ENCODE results near the gene GLIS2.

GLIS2 gene

DNA sequence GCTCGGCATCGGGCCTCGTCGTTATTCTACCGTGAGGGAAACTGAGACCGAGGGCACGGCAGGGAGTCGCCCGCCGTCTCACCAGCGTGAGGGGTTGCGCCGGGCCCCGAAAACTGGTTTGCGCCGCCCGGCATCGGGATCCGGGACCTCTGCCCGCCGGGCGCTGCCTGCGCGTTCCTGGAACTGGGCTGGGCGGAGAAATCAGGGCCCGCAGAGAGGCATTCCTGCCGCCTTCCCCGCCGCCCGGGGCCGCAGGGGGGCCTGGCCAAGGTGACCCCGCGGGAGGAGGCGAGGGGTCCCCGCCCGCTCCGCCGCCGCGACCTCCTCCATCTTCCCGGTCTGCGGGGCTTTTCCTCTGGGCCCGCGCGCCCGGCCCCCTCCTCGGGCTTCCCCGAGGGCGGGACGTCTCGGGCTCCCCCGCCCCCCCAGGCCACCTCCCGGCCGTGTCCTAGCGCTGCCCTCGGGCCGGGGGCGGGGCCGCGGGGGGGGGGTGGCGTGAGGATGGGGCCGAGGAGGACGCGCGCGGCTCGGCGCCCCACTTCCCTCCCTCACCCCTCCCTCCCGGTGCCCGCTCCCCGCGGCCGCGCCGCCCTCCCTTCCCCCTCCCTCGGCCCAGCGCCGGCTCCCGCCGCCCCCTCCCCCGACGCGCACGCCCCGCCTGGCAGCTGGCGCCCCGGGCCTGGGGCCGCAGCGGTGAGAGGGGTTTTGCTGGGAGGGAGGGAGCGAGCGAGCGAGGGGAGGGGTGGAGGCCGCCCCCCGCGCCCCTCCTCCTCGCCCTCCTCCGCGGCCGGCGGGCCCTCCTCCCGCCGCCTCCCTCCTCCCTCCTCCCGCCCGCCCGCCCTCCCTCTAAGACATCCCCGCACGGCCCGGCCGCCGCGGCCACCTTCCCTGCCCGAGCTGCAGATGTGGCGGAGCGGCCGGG lies at the start of gene GLIS2:
Gene GLIS2, plus strand, starts transcription at position 882 of the 922 bp plus-strand sequence. CDS start 16,214 bp downstream, outside the sequence.
- no peak for DNase-seq

DNA sequence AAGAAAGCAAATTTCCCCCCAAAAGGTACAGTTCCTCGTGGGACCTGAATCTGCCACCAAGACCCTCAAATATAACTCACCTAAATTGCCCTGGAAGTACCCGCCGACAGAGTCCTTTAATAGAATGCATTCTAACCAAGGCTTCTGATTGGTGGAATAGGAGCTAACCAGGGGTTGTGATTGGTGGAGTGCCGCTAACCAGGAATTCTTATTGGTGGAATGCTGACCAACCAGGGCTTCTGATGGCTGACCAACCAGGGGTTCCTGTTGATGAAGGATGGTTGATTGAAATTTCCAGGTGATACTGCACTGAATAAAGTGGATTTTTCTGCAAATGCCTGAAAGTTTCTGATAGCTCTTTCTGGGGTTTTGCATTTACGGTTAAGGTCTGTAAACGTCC lies 49.5 kb upstream of the GLIS2 start:
- DNase-seq: no peak

DNA sequence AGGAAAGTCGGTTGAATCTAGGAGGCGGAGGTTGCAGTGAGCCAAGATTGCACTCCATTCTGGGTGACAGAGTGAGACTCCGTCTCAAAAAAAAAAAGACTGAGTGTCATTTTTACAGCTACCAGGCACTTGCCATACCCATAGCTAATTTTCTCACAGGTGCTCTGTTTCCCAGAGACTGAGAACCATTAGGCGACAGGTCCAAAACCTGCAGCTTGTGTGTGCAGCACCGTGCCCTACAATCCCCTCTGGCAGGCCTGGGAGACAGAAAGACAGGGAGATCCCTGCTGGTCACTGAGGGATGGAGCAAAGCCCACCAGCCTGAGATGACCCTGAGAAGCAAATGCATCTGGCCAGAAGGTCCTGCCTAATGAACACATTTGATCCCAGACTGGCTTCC lies 45.8 kb upstream of the GLIS2 start:
- DNase-seq: no peak

DNA sequence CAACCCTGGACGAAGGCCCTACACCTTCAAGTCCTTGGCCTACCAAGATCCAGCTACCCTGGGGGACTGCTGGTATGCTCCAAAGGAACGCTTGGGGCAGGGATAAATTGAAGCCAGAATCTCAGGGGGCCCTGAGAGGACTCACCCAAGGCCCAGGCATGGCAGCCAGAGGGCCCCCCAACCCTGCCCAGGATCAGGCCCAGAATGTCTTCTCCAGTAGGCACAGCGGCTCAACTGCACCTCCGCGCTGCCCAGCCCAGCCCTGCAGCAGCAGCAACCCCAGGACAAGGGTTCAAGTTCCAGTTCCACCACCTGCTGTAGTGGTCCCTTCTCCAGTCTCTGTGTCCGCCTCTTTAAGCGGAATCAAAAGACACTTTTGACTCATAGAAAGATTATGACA lies 45.3 kb upstream of the GLIS2 start:
- no peak for DNase-seq

DNA sequence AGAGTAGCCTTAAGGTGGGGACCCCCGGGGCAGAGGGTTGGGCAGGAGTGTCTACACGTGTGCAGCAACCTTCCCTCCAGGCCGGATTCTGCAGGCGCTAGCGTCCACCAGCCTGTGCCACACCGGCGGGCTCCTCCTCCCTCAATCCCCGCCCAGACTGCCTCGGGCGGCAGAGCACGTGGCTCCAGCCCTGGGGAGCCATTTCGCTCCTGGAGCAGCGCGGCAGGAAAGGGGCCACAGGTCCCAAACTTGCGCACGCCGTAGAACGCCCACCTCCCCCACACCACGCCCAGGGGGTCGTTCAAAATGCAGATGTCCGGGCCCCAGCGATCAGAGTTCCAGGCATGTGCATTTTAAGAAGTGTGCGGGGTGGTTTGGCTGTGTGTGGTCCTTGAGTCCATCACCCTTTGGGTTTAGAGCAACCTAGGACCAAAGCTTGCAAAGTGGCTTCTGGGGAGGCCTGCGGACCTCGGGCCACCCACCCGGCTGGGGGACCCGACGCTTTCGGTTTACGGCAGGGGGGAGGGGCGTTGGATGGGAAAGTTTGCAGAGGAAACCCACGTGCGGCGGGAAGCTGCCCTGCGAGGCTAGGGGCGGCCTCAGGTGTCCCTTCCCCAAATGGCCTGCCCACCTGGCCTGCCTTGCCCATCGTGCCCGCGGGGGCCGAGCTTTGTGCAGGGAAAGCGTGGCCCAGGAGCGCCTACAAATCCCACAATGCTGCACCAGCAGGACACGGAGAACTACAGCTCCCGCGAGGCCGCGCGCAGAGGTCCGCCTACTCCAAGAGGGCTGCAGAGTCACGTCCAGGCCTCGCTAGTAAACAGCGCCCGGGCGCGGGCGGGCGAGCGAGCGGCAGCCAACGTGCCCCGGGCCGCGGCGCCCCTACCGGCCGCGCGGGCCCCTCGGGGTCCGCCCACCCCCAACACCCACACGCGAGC lies 44.4 kb upstream of the GLIS2 start:
- DNase-seq: peak; percentile 91

DNA sequence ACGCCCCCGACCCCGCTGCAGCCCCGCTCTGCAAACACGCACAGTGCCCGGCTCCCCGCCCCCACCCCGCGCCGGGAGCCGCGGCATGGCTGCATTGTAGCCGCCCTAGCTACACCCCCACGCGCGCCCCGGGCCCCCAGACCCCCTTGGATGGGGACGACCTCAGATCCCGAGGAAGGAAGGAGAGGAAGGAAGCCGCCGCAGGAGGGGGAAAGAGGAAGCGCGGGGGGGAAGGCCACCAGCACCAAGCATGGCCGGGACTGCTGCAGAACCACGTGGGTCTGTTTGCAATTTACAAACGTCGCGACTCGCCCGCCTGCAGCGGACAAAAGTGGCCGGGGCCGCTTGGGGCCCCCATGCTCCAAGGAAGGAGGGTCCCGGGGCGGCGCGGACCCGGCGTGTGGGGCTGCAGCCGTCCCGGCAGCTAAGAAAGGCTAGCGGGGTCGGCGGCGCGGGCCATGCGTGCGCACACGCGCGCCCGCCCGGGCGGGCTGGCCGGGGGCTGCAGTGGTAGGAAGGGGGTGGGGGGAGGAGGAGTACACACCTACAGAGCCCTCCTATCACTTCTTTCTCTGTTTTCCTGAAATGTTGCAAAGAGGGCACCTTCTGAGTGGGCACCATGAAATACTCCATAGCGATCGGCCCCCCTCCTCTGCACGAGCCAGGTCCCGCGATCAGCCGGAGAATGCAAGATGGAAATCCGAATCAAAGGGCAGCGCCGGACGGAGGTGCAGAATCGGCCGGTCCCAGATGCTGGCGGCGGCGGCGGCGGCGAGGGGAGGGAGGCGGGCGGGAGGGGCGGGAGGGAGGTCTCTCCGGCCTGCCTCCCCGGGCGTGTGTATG lies 43.5 kb upstream of the GLIS2 start:
- no peak for DNase-seq

DNA sequence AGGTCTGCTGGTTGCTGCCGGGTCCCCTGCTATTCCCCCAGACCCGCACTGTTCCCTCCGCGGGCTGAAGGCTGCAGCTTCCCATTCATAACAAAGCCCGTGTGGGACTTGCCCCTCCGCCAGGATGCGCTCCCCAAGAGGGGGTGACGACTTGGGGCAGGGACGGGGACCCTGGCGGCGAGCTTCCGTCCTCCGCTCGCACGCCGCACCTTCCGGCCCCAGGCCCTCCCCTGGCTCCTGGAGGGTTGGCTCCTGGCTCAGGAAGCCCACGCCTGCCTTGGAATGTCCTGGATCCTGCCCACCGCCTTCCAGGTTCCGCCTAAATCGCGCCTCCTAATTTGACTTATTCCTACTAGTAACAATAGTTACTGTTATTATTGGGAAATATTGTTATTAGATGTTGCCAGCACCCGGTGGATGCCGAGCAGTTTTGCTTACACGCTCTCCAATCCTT lies 42.0 kb upstream of the GLIS2 start:
- DNase-seq: peak; percentile 62

DNA sequence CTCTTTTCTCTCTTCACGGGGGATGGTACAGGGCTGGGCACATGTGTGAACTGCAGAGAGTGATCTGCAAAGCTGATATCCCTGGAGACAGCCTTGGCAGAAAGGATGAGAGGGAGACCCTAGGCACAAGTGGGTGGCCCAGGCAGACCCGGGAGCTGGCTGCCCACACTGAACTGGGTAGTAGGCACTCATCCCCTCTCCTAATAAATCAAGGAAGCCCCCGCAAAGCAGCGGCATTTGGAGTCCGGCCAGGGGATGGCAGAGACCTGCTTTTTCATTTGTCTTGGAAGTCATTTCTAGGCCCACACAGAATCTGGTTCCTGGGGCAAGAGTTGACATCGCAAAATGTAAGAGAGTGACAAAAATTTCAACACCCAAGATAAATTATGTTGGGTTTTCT lies 40.0 kb upstream of the GLIS2 start:
- no peak for DNase-seq

DNA sequence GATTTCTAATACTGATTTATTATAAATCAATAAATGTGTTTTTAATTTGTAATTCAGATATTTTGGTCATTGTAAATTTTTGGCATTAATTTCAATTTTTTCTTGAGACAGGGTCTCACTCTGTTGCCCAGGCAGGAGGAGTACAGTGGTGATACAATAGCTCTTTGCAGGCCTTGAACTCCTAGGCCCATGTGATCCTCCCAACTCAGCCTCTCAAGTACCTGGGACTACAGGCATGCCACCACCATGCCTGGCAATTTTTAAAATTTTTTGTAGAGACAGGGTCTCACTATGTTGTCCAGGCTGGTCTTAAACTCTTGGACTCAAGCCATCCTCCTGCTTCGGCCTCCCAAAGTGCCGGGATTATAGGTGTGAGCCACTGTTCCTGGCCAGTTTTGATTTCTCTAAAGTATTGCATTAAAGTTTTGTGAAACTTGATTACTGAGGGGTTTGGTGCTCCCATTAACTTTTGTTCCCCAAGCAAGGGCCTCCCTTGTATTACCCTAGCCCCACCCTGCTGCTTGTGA lies 37.8 kb upstream of the GLIS2 start:
- no peak for DNase-seq

DNA sequence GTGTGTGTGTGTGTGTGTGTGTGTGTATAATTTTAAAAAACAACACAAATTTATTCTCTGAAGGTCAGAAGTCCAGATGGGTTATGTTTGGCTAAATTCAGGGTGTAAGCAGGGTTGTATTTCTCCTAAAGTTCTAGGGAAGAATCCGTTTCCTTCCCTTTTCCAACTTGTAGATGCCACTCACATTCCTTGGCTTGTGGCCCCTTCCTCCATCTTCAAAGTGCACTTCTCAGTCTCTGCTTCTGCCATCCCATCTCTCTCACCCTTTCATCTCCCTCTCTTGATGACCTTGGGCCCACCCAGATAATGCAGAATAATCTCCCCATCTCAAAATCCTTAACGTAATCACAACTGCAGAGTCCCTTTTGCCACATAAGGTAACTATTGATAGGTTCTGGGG lies 35.2 kb upstream of the GLIS2 start:
- no peak for DNase-seq

DNA sequence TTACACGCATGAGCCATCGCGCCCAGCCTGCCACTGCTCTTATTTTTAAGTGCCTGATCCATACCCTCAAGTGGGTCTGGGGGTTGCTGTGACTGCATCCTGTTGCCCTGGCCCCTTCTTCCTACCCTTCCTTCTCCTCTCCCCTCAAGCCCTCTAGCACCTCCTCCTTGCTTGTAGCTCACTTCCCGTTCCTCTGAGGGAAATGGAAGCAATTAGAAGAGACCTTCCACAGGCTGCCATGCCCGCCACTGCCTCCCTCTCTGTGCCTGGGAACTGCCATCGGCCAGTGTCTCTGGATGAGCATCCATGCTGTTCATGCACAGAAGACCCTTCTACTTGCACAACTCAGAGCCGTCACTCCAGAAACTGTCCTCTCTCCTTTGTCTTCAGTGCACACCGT lies 32.4 kb upstream of the GLIS2 start:
- DNase-seq: no peak

DNA sequence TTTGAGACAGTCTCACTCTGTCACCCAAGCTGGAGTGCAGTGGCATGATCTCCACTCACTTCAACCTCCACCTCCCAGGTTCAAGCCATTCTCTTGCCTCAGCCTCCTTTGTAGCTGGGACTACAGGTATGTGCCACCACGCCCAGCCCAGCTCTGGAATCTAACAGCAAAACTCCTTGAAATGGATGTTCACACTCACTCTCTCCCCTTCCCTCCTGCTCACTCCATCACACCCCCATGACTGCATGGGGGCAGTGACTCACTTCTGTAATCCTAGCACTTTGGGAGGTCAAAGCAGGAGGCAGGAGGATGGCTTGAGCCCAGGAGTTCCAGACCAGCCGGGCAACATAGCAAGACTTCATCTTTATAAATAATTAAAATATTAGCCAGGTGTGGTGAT lies 31.9 kb upstream of the GLIS2 start:
- no peak for DNase-seq

DNA sequence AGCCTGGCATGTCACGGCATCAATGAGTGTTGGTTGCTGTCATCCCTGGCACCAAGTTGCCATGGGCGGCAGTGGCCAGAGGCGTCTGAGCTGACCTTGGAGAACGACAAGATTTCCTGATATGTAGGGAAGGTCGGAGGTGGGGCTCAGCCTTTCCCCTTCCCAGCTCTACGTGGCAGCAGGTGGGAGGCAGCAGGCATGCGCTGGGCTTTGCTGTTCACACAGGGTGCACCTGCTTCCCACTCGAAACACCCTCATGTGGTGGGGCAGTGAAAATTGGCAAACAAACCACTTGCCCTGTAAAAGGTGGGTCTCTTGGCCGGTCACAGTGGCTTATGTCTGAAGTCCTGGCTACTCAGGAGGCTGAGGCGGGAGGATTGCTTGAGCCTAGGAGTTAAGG lies 30.7 kb upstream of the GLIS2 start:
- no peak for DNase-seq

DNA sequence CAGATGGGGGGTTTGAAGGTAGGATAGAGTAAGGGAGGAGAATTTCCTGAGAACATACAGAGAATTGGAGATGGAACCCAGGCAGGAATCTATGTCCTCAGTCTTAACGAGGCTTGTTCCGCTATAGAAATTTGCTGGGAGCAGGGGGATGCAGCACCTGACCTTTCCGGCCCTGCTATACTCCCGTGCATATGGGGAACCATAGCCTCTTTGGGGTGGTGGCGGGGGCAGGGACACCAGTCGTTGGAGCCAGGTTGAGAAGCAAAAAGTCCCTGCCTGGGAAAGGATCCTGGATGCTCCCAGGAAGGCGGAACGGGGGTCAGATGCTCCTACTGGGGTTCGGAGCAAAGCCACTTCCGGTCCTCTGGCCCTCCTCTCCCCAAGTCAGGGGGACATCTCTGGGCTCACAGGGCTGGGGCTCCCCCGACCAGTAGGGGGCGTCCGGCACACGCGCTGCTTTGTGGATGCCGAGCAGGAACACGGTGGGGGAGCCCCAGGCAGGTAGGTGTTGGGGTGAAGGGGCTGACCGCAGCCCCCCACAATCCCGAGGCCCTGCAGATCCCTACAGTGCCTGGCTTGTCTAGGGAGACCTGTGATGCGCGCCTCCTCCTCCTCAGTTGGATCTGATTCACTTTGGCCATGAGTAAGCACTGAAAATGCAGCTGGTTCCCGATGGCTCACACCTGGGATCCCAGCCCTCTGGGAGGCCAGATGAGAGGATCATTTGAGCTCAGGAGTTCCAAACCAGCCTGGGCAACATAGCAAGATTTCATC lies 27.5 kb upstream of the GLIS2 start:
- peak; percentile 81 for DNase-seq

DNA sequence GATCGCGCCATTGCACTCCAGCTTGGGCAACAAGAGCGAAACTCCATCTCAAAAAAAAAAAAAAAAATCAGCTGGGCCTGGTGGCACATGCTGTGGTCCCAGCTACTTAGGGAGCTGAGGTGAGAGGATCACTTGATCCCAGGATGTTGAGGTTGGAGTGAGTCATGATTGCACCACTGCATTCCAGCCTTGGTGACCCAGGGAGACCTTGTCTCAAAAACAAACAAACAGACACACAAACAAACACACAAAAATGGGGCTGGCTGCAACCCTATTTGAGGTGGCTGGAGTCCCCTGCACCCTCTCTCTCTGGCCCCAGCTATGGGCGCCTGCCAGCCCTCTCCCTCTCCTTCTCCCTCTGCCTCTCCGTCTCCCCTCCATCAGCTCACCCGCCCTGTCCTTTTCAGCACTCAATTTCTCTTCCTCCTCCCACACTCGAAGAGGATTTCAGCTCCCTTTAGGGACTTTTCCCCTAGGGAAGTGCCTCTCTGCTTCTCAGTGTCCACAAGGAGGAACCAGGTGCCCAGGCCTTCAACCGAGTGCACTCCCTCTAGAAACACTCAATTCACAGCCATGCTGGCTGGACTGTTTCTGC lies 25.5 kb upstream of the GLIS2 start:
- no peak for DNase-seq

DNA sequence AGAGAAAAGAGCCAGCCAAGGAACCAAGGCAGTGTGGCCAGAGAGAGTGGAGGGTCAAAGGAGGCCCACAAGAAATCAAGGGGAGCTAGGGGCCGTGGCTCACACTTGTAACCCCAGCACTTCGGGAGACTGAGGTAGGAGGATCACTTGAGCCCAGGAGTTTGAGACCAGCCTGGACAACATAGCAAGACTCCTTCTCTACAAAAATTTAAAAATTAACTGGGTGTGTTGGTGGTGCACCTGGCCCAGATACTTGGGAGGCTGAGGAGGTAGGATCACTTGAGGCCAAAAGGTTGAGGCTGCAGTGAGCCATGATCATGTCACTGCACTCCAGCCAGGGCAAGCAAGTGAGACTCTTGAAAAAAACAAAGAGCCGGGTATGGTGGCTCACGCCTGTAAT lies 24.2 kb upstream of the GLIS2 start:
- no peak for DNase-seq

DNA sequence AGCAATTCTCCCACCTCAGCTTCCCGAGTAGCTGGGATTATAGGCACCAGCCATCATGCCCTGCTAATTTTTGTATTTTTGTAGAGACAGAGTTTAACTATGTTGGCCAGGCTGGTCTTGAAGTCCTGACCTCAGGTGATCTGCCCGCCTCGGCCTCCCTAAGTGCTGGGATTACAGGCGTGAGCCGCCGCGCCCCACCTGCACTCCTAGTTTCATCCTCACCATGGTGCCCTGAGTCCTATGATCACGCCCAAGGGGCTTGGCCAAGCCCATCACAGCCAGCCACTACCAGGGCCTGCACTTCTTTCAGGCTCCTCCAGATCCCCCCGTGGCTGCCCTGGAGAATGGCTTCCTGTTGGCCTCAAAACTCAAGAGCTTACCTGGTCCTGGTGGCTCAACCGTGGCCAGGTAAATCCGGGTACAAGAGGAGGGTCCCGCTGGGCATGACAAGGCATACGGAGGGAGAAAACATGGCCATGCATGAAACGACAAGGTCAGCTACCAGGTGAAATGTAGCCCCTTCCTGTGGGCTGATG lies 22.6 kb upstream of the GLIS2 start:
- no peak for DNase-seq

DNA sequence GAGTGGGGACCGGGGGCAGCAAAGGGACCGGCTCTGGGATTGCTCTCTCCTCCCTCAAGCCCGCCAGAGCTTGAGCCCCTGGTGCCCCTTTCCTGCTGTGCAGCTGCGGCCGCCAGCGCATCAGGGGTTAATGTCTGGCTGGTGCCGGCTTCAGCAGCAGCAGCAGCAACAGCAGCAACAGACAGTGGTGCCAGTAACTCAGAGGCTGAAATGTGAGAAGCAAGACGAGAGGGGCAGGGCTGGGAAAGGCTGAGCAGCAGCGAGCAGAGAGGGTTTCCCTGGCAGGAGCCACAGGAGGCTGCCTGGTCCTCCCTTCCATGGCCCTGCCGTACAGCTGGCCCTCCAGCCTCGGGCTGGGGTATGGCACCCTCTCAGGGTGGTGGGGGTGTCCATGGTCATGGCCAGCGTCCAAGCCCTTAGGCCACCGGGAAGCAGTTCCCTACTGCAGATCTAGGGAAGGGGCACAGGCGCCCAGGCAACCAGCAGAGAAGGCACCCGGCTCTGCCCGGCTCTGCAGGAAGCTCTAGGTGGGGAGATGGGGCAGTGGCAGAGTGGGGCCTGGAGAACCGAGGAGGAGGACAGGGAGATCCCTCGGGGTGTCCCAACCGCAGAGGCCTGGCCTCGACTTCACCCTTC lies 21.9 kb upstream of the GLIS2 start:
- DNase-seq: no peak

DNA sequence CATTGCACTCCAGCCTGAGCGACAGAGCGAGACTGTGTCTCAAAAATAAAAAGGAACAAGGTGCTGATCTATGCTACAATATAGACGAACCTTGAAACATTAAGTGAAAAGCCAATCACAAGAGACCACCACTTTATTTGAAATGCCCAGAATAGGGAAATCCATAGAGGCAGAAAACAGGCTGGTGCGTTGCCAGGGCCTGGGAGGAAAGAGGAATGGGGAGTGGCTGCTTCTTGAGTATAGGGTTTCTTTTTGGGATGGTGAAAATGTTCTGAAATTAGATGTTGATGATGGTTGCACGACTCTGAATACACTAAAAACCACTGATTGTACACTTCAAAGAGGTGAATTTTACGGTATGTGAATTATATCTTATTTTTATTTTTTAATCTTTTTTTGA lies 20.3 kb upstream of the GLIS2 start:
- DNase-seq: no peak

DNA sequence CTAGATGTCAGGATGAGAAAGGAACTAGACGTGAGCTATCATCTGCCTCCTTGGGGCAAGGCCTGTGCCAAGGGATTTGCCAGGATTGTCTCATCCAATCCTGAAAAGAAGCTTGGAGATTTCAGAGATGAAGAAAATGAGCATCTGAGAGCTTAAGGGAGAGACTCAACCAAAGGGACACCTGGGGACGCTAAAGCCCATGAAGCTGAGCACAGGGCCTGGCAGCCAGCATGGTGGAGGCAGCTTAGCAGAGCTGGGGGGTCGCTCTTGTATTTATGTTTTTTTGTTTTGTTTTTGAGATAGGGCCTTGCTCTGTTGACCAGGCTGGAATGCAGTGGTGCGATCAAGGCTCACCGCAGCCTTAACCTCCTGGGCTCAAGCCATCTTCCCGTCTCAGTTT lies 18.4 kb upstream of the GLIS2 start:
- no peak for DNase-seq

All from activated naive CD4-positive, alpha-beta T cell treated with anti-CD3 and anti-CD28 coated beads, Interleukin-2, amount 50 U/mL, for 16 hours (primary cell).